ENCODE measurements around the gene PHF21A. TPM values are rescaled to one million over a fixed set of nuclear protein-coding genes. Genes with fewer than 3 reads are reported as not detected.

PHF21A gene
- total and polyA plus RNA-seq, 2 of the 13 experiments (the other 11 are each of a cell fraction or from before 2014, with no cell fraction given), result 4.1 to 34.6 TPM

- WGBS (ENCODE audit: low lambda C conversion rate), result 55% methylated on average over 4 of the region's 9 CpGs
- intact Hi-C loops (cut with micrococcal nuclease; ENCODE audit: unreplicated experiment) (no loop called here), in situ Hi-C loops (cut with HindIII; ENCODE audit: extremely low pct_ligation_motif_present, low pct_unique_long_range_greater_than_20kb) (no loop called here)
- H3K4me1 ChIP-seq (ENCODE audit: insufficient read depth, low read length), result peaks cover 10% of the 10 kb centered on the region
- no peak overlapping the region for H3K4me2 ChIP-seq (ENCODE audit: low read depth, low read length)
- no peak for DNase-seq (ENCODE audit: low spot score)
- no peaks in the 10 kb centered on the region for H3K9me3 ChIP-seq (ENCODE audit: low read length)
- H3K4me3 ChIP-seq (replicated peaks in 1 of 3; ENCODE audit: insufficient read depth in 1 of 3, low read depth in 2 of 3, low read length in 3 of 3), result no peak overlapping the region
- H3K27ac ChIP-seq (ENCODE audit: extremely low read length, insufficient read depth, low read length), result no peak overlapping the region
- H3K79me2 ChIP-seq (ENCODE audit: insufficient read depth, low read length), result no peaks in the 10 kb centered on the region
- 0 out of 2 replicates have a peak, but pooled peaks cover 3% of the 10 kb centered on the region for H4K20me1 ChIP-seq (ENCODE audit: insufficient read depth, low read length)
- no peaks in the 10 kb centered on the region for H3K36me3 ChIP-seq (replicated peaks in 1 of 2; ENCODE audit: control insufficient read depth in 1 of 2, insufficient read depth in 2 of 2, low read length in 2 of 2)
- FAIRE-seq, result no peak
- ChIA-PET CTCF (ENCODE audit: low intra/inter-chr PET ratio, low total read pairs) (no interaction called here), POLR2A (no interaction called here)
- no peak for ATAC-seq
- TF ChIP-seq, protein P1, sequence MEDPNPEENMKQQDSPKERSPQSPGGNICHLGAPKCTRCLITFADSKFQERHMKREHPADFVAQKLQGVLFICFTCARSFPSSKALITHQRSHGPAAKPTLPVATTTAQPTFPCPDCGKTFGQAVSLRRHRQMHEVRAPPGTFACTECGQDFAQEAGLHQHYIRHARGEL (CRISPR knock-in tag; IDR thresholded peaks at IDR 0.05), result no peak
- TF ChIP-seq, protein P2, sequence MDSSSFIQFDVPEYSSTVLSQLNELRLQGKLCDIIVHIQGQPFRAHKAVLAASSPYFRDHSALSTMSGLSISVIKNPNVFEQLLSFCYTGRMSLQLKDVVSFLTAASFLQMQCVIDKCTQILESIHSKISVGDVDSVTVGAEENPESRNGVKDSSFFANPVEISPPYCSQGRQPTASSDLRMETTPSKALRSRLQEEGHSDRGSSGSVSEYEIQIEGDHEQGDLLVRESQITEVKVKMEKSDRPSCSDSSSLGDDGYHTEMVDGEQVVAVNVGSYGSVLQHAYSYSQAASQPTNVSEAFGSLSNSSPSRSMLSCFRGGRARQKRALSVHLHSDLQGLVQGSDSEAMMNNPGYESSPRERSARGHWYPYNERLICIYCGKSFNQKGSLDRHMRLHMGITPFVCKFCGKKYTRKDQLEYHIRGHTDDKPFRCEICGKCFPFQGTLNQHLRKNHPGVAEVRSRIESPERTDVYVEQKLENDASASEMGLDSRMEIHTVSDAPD (CRISPR knock-in tag; IDR thresholded peaks at IDR 0.05), result no peak
- TF ChIP-seq LCORL (IDR thresholded peaks at IDR 0.05) (no peak), LCORL (CRISPR knock-in tag; IDR thresholded peaks at IDR 0.05) (no peak), SRF (IDR thresholded peaks at IDR 0.05; ENCODE audit: low read depth, low read length) (no peak), ASH2L (IDR thresholded peaks at IDR 0.05; ENCODE audit: insufficient read length, low read depth, low read length) (no peak), CTCF (CRISPR knock-in tag; IDR thresholded peaks at IDR 0.05) (no peak), ZNF234 (CRISPR knock-in tag; conservative IDR thresholded peaks at IDR 0.05) (no peak), SSRP1 (CRISPR knock-in tag; IDR thresholded peaks at IDR 0.05) (no peak), ZNF790 (CRISPR knock-in tag; IDR thresholded peaks at IDR 0.05; ENCODE audit: borderline replicate concordance) (no peak), ZBTB3 (CRISPR knock-in tag; IDR thresholded peaks at IDR 0.05; ENCODE audit: borderline replicate concordance, low read depth) (no peak), HDAC6 (IDR thresholded peaks at IDR 0.05; ENCODE audit: low read depth, low read length) (no peak), ZNF570 (CRISPR knock-in tag; IDR thresholded peaks at IDR 0.05; ENCODE audit: borderline replicate concordance) (no peak), PHB2 (IDR thresholded peaks at IDR 0.05; ENCODE audit: partially characterized antibody) (no peak), GTF2F1 (IDR thresholded peaks at IDR 0.05; ENCODE audit: low read length) (no peak)
- TF ChIP-seq, protein P3, sequence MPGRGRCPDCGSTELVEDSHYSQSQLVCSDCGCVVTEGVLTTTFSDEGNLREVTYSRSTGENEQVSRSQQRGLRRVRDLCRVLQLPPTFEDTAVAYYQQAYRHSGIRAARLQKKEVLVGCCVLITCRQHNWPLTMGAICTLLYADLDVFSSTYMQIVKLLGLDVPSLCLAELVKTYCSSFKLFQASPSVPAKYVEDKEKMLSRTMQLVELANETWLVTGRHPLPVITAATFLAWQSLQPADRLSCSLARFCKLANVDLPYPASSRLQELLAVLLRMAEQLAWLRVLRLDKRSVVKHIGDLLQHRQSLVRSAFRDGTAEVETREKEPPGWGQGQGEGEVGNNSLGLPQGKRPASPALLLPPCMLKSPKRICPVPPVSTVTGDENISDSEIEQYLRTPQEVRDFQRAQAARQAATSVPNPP (CRISPR knock-in tag; IDR thresholded peaks at IDR 0.05), result no peak
- TF ChIP-seq, protein P4, sequence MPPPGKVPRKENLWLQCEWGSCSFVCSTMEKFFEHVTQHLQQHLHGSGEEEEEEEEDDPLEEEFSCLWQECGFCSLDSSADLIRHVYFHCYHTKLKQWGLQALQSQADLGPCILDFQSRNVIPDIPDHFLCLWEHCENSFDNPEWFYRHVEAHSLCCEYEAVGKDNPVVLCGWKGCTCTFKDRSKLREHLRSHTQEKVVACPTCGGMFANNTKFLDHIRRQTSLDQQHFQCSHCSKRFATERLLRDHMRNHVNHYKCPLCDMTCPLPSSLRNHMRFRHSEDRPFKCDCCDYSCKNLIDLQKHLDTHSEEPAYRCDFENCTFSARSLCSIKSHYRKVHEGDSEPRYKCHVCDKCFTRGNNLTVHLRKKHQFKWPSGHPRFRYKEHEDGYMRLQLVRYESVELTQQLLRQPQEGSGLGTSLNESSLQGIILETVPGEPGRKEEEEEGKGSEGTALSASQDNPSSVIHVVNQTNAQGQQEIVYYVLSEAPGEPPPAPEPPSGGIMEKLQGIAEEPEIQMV (CRISPR knock-in tag; IDR thresholded peaks at IDR 0.05; ENCODE audit: low read depth), result no peak
- no peaks in the 10 kb centered on the region; a peak in 3 of 5 replicates for H3K27me3 ChIP-seq (ENCODE audit: control insufficient read depth in 1 of 2, insufficient read depth in 2 of 2, low read length in 2 of 2)
- H3K9ac ChIP-seq (ENCODE audit: insufficient read depth, low read depth, low read length), result no peak overlapping the region
- H2AFZ ChIP-seq (ENCODE audit: low read length), result no peak overlapping the region
- no TSS peak for BruUV-seq (replicated peaks)
These were observed 230.2 kb downstream of the PHF21A start for GRCh38 chr11:45890886-45891550.
